GM19372 (cell line): ENCODE data around the gene MPP4.

ENCODE experiments used
- ATAC-seq: cut with Tn5 transposase; IDR thresholded peaks from one replicate; pipeline ENCODE4 v1.9.1; 2021; ENCODE audit warnings: mild to moderate bottlenecking, low read depth, moderate library complexity; ENCODE audit not compliant: unreplicated experiment

The MPP4 gene, protein sequence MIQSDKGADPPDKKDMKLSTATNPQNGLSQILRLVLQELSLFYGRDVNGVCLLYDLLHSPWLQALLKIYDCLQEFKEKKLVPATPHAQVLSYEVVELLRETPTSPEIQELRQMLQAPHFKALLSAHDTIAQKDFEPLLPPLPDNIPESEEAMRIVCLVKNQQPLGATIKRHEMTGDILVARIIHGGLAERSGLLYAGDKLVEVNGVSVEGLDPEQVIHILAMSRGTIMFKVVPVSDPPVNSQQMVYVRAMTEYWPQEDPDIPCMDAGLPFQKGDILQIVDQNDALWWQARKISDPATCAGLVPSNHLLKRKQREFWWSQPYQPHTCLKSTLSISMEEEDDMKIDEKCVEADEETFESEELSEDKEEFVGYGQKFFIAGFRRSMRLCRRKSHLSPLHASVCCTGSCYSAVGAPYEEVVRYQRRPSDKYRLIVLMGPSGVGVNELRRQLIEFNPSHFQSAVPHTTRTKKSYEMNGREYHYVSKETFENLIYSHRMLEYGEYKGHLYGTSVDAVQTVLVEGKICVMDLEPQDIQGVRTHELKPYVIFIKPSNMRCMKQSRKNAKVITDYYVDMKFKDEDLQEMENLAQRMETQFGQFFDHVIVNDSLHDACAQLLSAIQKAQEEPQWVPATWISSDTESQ

DNA sequence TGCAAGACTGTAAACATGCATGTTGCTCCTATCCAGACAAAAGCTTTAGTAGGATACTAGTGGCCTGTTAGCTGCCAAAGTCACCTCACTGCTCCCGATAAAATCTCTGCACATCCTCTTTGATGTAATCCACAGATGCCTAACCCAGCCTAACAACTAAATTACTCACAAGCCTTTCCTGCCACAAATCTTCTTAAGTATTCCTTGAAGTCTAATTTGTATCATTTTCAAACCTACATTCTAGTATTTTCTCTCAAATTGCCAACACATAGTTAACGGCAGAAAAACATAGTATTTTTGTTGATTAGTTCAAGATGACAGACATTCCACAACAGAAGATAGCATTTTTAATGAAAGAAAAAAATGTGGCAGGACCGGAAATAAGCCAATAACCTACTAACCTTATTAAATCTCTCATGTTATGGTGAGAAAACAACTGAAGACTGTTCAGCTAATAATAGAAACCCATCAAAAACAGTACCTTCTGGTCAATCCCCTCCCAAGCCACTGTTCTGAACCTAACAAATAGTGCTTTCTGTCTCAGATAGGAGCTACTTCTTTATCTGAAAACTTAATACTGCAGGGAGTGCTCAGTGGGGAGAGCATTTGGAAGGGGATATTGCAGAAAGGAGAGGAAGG, at the start of gene MPP4:
TSS of gene MPP4 (minus strand) at position 57 of the 639 bp plus-strand sequence. CDS start 4,690 bp downstream, outside the sequence.
- no peak for ATAC-seq

DNA sequence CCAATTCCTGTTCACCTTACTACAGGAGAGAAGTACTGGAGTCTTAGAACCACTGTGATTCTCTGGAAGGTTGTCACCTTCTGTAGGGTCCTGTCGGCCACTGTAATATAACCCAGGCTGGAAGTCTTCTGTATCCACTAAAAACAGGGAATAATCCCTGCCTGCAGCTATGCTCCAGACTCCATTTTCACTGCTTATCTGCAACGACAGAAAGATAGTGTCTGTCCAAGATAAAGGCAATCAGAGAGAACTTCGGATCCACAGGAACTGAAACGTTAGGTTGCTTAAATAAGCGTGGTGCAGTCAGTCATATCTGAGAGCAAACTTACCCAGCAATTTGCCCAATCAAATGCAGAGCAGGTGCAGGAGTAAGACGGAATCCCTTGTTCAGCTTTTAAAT, 48.1 kb upstream of the MPP4 start:
- ATAC-seq = no peak

DNA sequence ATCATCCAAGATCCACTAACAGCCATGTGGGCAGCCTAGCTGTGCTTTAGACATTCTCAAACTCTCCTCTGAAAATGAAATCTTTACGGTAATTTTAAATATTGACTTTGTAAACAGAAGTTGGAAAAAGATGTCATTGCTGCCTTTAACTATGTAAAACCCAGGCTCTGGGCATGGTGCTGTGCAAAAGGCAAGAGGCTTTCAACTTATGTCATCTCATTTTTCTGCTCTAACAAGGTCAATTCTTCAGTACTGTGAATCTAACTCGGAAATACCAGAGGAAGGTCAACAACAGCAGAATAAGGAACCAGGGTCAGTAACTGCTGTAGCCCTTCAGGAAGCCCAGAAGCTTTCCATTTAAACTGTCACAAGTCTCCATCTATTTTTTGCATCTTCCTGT, 37.0 kb upstream of the MPP4 start:
- ATAC-seq = no peak

DNA sequence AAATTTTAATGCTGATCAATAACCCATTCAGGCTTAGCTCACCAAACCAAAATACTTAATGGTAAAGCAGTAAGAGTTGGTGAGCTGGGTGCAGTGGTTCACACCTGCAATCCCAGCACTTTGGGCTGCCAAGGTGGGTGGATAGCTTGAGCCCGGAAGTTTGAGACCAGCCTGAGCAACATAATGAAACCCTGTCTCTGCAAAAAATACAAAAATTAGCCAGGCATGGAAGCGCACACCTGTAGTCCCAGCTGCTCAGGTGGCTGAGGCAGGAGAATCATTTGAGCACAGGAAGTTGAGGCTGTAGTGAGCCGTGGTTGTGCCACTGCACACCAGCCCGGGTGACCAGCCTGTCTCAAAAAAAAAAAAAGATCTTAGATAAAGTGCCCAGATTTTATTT, 35.7 kb upstream of the MPP4 start:
- no peak for ATAC-seq

DNA sequence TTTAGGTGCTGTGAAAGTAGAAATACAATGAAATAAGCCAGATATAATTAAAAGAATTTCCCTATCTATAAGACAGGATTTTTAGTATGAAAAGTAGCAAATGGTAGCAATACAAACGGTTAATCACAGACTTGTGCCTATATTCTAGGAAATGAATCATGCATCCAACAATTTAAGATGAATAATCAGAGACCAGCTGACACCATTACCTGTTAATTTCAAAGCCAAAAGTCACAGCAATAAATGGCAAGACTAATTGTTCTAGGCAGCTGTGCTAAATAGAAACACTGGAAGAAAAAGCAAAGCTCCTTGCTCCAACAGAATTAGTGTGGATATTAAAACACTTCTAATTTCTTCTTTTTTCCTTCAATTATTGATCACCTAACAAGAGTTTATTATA, 35.1 kb upstream of the MPP4 start:
- ATAC-seq = no peak

DNA sequence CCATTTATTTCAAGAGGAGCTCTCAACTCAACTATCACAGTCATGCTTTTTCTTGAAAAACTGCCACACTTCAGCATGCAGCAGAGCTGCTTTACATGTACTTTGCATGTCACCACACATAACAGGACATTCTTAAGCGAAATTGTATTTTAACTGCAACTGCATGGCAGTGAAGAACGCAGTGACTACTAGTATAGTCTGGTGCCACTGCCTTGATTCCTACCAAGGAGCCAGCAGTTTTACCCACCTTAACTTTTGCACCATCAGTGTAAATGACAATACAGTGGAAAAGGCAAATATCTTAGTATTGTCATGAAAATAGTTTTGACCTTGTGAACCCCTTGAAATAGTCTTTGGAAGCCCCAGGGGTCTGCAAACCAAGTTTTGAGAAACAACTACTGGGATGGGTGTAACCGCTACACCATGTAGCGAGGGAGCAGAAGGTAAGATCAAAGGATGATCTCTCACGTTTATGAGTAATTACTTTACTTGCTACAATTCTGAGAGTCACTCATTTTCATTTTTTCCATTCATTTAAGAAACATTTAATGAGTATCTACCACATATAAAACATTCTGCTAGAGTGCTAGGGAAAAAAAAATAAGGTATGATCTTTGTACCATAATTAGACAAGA, 32.3 kb upstream of the MPP4 start:
- no peak for ATAC-seq

DNA sequence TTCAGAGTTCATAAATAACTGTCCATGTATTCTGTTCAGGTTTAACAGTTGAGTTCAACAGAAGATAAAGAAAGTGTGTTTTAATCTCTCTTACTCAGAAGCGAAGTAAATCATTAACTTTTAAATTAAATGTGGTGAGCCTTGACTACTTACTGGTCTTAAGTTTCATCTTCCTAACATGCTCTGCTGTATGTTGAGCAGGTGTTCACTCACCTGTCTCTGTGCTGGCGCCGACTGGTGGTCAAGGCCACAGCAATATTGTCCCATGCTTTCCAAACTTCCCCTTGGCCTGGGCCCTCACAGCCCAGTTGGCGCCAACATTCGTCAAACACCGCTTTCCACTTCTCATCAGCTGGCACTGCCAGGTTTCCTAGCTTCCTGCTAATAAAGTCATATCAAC, 17.0 kb upstream of the MPP4 start:
- ATAC-seq = no peak

DNA sequence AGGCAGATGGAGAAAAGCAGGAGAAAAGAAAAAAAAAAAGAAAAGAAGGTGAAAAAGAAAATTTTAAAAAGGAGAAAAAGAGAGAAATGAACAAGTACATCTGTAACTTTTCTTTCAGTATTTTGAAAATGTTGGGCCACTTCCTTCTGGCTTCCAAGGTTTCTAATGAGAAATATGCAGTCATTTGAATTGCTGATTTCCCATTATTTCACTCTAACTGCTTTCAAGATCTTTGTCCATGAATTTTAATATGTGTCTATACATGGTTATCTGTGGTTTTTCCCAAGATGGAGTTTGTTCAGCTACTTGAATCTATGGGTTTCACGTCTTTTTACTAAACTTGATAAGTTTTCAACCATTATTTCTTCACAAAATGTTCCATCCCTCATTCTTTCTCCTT, 14.3 kb upstream of the MPP4 start:
- ATAC-seq = no peak

DNA sequence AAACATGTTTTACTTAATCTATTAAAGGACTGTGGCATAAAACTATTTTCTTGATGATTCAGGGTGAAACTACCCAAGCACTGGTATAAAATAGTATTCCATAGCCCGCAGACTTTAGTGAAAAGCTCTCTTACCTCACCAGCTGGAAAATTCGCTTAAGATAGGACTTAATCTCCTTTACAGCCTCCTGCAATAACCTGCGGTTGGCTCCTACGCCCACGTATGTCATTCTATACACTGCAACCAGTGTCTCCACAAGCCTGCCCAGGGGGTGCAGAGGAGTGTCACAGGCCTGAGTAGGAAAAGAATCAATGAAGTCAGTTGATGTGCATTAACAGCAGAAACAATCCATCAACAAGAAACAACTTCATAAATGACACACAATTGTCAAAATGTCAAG, 11.3 kb upstream of the MPP4 start:
- ATAC-seq = no peak

DNA sequence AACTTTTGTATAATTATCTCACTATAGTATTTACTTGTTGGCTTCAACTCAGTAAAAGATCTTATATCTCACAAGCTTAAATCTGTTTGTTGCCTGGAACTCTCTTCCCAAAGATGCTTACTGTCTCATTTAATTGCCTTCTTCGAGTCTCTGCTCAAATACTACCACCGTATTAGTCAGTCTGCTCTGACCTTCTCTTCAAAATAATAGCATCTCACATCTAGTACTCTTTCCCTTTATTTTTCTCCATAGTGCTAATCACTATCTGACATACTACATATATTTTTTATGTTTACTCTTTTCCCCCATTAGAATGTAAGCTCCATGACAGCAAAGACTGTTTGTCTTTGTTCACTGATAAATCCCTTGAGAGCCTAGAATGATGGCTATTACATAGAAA, 10.6 kb upstream of the MPP4 start:
- no peak for ATAC-seq

DNA sequence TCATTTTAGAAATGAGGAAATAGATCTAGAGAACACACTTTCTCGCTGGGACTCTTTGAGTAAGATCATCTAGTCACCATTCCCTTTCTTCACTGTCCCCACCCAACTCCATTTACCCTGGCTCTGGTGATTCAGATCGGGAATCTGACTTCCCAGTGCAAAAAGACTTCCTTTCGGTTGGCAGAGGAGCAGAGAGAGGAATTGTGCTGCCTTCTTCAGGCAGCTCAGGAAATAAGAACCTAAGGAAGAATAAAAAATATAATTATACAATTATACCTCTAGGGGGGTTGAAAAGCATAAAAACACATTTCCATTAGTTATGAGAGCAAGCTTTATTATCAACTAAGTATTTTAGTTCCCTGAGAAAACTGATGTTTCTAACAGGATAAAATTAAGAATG, 9.3 kb upstream of the MPP4 start:
- ATAC-seq = no peak

DNA sequence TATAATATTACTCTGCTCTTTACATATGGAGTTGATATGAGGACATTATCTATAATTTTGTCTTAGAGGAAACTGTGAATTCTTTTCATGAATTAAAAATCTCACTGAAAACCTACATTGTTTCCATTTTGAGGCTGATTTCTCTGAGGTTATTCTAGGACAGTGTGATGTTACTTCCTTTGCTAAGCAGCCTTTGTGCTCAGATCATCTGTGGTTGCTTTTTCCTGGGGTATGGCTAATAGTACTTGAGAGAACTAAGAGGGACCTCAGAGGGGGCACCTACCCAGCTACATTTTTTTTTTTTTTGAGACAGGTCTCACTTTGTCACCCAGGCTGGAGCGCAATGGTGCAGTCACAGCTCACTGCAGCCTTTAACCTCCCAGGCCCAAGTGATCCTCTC, 8.7 kb upstream of the MPP4 start:
- no peak for ATAC-seq

DNA sequence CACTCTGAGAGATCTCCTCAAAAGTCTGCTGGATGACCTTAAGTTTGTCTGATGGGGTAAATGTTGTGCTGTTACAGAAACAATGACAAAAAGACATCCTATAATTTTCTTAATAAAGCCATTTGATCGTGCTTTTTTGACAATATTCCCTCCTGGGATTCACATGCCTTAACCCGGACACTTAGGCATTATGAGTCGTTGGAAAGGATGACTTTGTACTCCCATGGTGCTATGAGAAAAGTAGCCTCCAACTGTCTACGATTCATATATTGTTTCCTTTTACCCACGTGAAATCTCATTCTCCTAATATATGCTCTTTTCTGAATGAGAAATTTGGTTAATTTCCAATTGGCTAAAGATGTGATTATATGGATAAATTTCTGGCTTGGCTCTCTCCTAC, 6.1 kb upstream of the MPP4 start:
- no peak for ATAC-seq

DNA sequence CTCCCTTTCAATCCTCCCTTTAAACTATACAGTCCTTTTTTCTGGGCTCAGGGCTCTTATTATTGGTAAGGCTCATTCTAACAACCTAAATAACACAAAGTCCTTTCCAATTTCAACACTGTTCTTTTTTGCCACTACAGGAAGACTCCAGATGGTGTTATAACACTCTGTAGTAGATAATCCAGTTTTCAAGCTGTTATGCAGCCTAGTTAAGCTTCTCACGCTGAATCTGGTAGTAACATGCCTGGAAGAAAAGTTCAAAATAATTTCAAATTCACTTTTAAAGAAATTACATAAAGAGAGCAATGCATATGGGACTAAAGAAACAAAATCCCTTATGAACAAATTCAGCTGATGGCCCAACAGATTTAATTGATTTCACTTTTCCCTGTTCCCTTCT, 3.2 kb upstream of the MPP4 start:
- no peak for ATAC-seq

DNA sequence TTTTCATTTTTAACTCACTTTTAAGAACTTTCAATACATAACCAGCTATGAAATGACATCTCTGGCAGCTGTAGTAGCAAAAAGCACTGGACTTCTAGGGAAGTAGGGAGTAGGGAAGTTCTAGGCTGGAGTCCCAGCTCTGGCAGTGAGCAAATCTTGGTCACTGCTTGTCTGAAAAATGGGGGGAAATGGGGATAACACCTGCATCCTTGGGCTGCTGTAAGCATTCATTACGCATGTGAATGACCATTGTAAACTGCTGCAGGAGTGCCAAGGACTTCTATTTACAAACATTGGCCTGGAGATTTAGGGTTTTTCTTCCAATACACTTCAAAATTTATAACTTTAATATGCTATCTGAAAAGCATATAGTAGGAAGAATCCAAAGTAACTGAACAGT, 972 bp upstream of the MPP4 start:
- no peak for ATAC-seq

DNA sequence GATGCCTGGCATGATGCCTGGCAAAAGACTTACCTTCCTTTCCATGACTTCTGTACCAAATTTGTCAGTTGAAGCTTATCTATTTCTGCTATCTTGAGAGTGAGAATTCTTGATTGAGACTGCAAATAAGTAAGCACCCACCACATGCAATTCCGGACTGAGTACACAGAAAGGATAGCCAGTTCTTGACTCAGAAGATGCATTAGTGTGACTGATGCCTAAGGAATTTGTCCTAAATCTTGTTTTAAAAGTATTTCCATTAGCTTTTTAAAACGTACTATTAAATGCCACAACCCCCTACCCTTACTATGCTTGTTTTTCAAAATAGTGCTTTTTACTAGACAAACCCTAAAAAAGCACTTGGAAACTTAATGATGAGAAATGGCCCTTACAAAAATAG, 545 bp downstream of the MPP4 start:
- no peak for ATAC-seq

DNA sequence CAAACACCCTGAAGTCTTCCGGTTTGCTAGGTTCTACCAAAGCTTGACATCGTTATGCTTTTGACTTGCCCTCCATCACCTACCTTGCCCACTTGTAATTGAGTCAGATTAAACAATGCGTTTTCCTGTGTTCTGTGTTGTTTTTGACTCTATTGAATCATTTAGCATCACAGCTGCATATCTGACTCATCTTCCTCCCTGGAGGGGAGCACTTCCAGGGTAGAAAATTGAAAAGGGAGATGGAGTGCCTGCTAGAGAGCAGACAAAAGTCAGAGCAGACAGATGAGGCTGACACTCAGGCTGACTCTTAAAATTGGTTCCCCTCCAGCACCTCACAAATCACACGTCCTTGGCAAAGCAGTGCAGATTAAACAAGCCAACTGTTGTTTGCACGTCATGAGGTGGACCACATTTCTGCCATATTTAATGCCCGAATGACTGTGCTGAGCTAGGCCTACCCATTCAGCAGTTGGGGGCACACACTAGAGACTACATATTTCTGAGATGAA, 2.2 kb downstream of the MPP4 start:
- ATAC-seq = no peak

DNA sequence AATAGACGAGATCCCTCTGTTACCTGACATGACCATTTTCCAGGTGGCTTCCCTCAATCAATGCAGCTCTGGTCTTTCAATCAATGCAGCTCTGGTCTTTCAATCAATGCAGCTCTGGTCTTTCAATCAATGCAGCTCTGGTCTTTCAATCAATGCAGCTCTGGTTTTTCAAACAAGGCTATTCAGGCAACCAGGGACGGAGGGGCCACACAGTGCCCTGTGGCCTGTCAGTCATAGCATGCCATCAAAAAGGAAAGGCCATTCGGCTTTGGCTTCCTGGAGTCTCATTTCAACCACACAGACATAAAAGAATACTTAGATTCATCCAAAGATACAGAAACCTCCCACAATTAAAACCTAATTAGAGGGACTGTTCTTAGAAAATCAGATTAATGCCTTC, 13.3 kb downstream of the MPP4 start:
- no peak for ATAC-seq

DNA sequence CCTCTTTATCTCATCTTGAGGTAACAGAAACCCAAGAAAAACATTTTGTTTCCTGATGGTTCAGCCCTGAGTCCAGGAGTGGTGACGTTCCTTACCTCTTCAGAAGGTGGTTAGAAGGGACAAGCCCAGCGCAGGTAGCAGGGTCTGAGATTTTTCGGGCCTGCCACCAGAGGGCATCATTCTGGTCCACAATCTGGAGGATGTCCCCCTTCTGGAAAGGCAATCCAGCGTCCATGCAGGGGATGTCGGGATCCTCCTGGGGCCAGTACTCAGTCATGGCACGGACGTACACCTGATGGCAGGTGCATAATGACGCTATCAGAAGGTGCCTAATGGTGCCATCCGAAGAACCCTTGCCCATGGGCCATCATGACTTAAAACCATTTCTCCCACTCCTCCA, 17.7 kb downstream of the MPP4 start:
- no peak for ATAC-seq

DNA sequence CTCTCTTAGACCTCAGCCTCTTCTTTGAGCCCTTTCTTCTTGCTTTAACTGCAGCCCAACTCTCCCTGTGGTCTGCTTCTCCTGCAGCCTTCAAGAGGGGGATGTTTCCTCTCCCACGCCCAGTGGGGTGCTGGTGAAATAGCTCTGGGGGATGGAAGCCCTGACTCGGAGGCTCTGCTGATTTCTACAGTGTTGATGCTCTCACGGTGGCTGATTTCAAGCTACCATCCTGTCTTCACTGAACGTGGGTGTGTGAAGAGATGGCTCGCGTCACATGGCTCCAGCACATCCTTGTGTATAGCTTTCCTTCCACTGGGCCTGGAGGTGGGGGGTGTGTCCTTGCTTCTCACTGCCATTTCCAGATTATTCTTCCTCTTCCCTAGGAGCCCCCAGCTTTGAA, 20.0 kb downstream of the MPP4 start:
- ATAC-seq = no peak

DNA sequence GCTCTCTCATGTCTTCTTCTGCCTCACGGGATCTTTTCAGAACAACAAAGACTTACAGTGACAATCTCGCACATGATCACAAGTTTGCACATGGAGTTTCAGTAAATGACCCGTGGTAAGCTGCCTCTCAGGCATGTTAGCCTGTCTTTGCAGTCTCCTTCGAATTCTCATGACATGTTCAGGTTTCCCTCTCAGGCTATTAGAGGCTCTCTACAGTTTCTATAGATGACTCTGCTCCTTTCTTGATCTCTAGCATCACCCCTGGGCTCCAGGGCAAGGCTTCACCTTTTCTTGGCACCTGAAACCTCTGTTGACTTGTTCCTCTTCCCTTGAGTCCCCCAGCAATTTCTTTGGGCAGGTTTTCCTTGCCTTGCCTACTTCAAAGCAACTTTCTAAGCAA, 23.0 kb downstream of the MPP4 start:
- no peak for ATAC-seq
